Cardiac muscle cell (in vitro differentiated cells and primary cell): ENCODE data around the gene FGF1. TPM values are rescaled to one million over a fixed set of nuclear protein-coding genes. Genes with fewer than 3 reads are reported as not detected.
A peak's percentile ranks its signal among the peaks of the same experiment; 100 is the strongest.

Source experiments
- DNase-seq, 2 donors: peaks; one replicate each; pipeline versions ENCODE4 v3.0.0 to v3.0.0-alpha.2; 2010 to 2017; ENCODE audit warnings: low read depth in 1 of 2, low spot score in 1 of 2
- H3K27ac ChIP-seq: fragments of 200-600 bp; sonication (generic); 2 replicates; pipeline ENCODE4 v1.5.1; 2016
- H3K27me3 ChIP-seq: fragments of 200-600 bp; sonication (generic); 2 replicates; pipeline ENCODE4 v1.6.0; 2016; ENCODE audit warnings: control low read depth
- H3K36me3 ChIP-seq: fragments of 200-600 bp; sonication (generic); 2 replicates; pipeline ENCODE4 v1.5.1; 2016; ENCODE audit warnings: control low read depth
- H3K4me1 ChIP-seq: fragments of 200-600 bp; sonication (generic); 2 replicates; pipeline ENCODE4 v1.8.1; 2017; ENCODE audit warnings: low read depth, mild to moderate bottlenecking, mixed run types
- H3K4me3 ChIP-seq: fragments of 200-600 bp; sonication (generic); 2 replicates; pipeline ENCODE4 v1.5.1; 2016; ENCODE audit warnings: mild to moderate bottlenecking
- H3K9me3 ChIP-seq: fragments of 200-600 bp; sonication (generic); 2 replicates; pipeline ENCODE4 v1.5.1; 2017; ENCODE audit warnings: low read depth, mild to moderate bottlenecking, control low read depth
- polyA plus RNA-seq: library from polyadenylated mRNA; unstranded; fragments of >200 nt; fragmentation: Nextera tagmentation; extraction: Ambion mirVana; gene quantifications from 2 replicates; pipeline ENCODE4 v1.2.1, GENCODE V29; 2016
- total RNA-seq: library from RNA; depleted of rRNA; stranded (reverse); fragments of >200 nt; gene quantifications from 2 replicates; pipeline ENCODE4 v1.2.3, GENCODE V29; 2016
- TF ChIP-seq, protein P1 (sequence below): IDR thresholded peaks from 2 replicates; pipeline ENCODE4 v1.5.1; 2012; ENCODE audit warnings: low read depth, mild to moderate bottlenecking, low read length

The FGF1 gene
- total and polyA plus RNA-seq, 2 experiments from 2014 or later: not detected

DNA sequence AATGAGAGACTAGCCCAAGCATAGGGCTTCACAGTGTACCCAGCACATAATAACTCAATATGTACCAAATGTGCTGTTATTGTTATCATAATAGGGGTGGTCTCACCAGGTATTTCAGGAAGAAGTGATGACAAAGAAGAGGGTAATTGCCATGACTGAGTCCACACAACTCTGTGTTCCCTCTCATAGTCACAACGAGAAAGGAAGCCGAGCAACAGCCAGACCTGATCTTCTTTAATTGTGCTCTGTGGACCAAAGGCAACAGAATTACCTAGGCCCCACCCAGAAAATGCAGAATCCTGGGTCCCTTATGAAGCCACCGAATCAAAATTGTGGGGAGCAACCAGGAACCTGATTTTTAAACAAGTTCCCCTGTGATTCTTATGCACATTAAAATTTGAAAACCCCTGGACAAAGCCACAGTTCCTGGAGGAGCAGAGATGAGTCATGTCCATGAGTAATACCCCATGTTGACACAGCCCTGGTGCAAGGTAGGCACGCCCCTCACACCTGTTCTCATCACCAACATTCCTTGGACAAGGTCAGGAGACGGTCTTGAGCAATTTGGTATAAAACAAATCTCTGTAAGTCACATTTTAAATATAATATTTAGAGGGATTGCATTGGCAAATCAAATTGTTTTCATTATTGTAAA is 5.2 kb downstream of the FGF1 start:
- no peaks in the 10 kb centered on the region for H3K27me3 ChIP-seq
- H3K36me3 ChIP-seq: no peaks in the 10 kb centered on the region
- TF ChIP-seq, protein P1, sequence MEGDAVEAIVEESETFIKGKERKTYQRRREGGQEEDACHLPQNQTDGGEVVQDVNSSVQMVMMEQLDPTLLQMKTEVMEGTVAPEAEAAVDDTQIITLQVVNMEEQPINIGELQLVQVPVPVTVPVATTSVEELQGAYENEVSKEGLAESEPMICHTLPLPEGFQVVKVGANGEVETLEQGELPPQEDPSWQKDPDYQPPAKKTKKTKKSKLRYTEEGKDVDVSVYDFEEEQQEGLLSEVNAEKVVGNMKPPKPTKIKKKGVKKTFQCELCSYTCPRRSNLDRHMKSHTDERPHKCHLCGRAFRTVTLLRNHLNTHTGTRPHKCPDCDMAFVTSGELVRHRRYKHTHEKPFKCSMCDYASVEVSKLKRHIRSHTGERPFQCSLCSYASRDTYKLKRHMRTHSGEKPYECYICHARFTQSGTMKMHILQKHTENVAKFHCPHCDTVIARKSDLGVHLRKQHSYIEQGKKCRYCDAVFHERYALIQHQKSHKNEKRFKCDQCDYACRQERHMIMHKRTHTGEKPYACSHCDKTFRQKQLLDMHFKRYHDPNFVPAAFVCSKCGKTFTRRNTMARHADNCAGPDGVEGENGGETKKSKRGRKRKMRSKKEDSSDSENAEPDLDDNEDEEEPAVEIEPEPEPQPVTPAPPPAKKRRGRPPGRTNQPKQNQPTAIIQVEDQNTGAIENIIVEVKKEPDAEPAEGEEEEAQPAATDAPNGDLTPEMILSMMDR: no peak
- H3K9me3 ChIP-seq: no peaks in the 10 kb centered on the region
- H3K4me3 ChIP-seq: no peak overlapping the region
- peaks cover 4% of the 10 kb centered on the region for H3K4me1 ChIP-seq
- DNase-seq: no peak
- no peak overlapping the region for H3K27ac ChIP-seq

DNA sequence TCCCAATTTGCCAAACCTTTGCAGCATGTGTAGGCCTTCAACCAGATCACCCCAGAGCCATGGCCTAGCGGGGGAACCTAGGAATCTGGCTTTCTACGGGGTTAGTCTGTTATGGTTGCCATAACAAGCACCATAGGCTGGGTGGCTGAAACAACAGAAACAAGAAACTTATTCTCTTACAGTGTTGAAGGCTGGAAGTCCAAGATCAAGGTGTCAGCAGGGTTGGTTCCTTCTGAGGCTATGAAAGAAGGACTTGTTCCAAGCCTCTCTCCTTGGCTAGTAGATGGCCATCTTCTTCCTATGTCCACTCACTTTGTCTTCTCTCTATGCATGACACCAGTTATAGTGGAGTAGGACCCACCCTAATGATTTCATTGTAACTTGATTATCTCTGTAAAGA is 6.1 kb downstream of the FGF1 start:
- TF ChIP-seq, protein P1: no peak
- H3K36me3 ChIP-seq: no peaks in the 10 kb centered on the region

DNA sequence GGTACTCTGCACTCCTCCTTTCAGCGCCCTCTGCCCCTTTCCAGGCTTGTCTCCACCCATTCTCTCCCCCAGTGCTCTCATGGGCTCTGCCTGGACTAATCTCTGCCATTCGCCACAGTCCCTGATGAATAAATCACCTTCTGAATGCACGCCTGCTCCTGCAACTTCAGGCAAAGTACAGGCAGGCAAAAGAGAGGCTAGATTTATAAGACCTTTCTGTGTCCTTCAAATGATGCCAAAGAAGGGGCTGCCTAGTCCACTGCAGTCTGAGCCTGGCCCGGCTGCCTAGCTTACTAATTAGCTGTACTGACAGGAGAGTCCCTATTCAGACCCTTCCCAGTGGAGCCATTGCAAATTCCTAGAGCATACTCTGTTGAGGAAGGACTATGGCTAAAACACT is 7.4 kb downstream of the FGF1 start:
- Histone ChIP-seq H3K27ac (no peak overlapping the region), H3K36me3 (no peaks in the 10 kb centered on the region), H3K9me3 (no peaks in the 10 kb centered on the region), H3K4me1 (peaks cover 19% of the 10 kb centered on the region), H3K27me3 (no peaks in the 10 kb centered on the region), H3K4me3 (no peak overlapping the region)
- TF ChIP-seq, protein P1: no peak
- DNase-seq: peak in 1 of 2 donors; percentile 5

More for the DNA sequence above, 6.1 kb downstream of the FGF1 start:
- Histone ChIP-seq H3K27me3 (no peaks in the 10 kb centered on the region), H3K9me3 (no peaks in the 10 kb centered on the region), H3K4me1 (peaks cover 9% of the 10 kb centered on the region), H3K27ac (no peak overlapping the region), H3K4me3 (no peak overlapping the region)
- DNase-seq: no peak

DNA sequence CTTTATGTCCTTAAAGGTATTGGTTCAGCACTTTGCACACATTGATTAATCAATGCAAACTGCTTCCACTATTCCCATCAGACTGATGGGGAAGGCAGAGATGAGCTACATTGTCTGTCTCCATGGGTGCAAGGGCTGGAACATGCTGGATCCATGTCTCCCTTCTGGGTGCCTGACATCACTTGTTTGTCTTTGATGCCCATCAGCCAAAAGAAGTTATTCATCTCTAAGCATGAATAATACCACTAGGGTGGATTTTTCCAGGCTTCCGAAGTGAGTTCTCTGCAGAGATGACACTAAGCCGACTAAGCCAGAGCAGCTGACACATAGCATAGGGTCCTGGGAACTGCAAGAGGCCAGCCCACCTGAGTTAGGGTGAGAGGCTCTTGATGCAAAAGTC is 8.7 kb downstream of the FGF1 start:
- TF ChIP-seq, protein P1: no peak
- Histone ChIP-seq H3K27ac (no peak overlapping the region), H3K27me3 (no peaks in the 10 kb centered on the region)

DNA sequence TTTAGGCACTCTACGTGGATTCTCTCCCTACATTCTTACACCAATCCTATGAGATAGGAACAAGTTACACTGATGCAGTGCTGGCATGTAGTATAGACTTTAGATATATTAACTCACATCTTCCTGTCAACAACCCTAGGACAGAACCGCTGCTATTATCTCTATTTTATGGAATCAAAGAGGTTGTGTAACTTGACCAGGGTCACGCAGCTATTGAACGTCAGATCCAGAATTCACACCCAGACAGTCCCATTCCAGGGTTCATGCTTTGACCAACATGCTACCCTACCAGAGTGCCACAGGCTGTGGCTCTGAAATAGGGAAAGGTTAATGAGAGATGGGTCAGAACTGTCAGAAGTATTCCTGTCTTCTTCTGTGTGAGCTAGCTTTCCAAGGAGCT is 9.6 kb downstream of the FGF1 start:
- TF ChIP-seq, protein P1: no peak
- H3K27ac ChIP-seq: no peak overlapping the region

More for the DNA sequence above, 8.7 kb downstream of the FGF1 start:
- H3K9me3 ChIP-seq: no peaks in the 10 kb centered on the region
- no peak overlapping the region for H3K4me3 ChIP-seq
- peaks cover 19% of the 10 kb centered on the region for H3K4me1 ChIP-seq
- H3K36me3 ChIP-seq: no peaks in the 10 kb centered on the region
- DNase-seq: no peak

More for the DNA sequence above, 9.6 kb downstream of the FGF1 start:
- Histone ChIP-seq H3K4me1 (peaks cover 19% of the 10 kb centered on the region), H3K27me3 (no peaks in the 10 kb centered on the region), H3K9me3 (no peaks in the 10 kb centered on the region), H3K4me3 (no peak overlapping the region), H3K36me3 (no peaks in the 10 kb centered on the region)
- no peak for DNase-seq
